ENCODE results near the gene CDYL.
A peak's percentile ranks its signal among the peaks of the same experiment; 100 is the strongest.

CDYL gene

GRCh38 chr6:4936681-4937041, 160.5 kb downstream of the CDYL start:
- Histone ChIP-seq H3K4me3 (ENCODE audit: low read depth, low read length) (no peak overlapping the region), H3K9me3 (no peaks in the 10 kb centered on the region; the same call in 1 of the 2 replicates), H3K4me1 (peaks cover 4% of the 10 kb centered on the region), H3K36me3 (peaks cover 6% of the 10 kb centered on the region; the same call in 1 of the 2 replicates), H3K27me3 (no peaks in the 10 kb centered on the region)
- no peak for DNase-seq
- peak; percentile 71 for TF ChIP-seq CTCF (IDR thresholded peaks at IDR 0.05; ENCODE audit: low read depth, low read length)

- DNase-seq: no peak
- no peak for TF ChIP-seq CTCF (IDR thresholded peaks at IDR 0.05; ENCODE audit: low read depth, low read length)
- no peaks in the 10 kb centered on the region; the same call in 1 of the 2 replicates for H3K9me3 ChIP-seq
- no peaks in the 10 kb centered on the region for H3K27me3 ChIP-seq
- peaks cover 4% of the 10 kb centered on the region for H3K4me1 ChIP-seq
- peaks cover 6% of the 10 kb centered on the region; the same call in 1 of the 2 replicates for H3K36me3 ChIP-seq
- H3K4me3 ChIP-seq (ENCODE audit: low read depth, low read length): no peak overlapping the region
These were observed 161.2 kb downstream of the CDYL start for GRCh38 chr6:4937414-4937813.

GRCh38 chr6:4939241-4939640, 163.0 kb downstream of the CDYL start:
- H3K27me3 ChIP-seq: no peaks in the 10 kb centered on the region
- no peak overlapping the region for H3K4me3 ChIP-seq (ENCODE audit: low read depth, low read length)
- H3K9me3 ChIP-seq: no peaks in the 10 kb centered on the region; the same call in 1 of the 2 replicates
- no peak for DNase-seq
- TF ChIP-seq CTCF (IDR thresholded peaks at IDR 0.05; ENCODE audit: low read depth, low read length): no peak
- peaks cover 4% of the 10 kb centered on the region for H3K4me1 ChIP-seq
- peaks cover 9% of the 10 kb centered on the region for H3K36me3 ChIP-seq

- Histone ChIP-seq H3K27me3 (no peaks in the 10 kb centered on the region), H3K4me1 (peaks cover 4% of the 10 kb centered on the region), H3K36me3 (peaks cover 10% of the 10 kb centered on the region), H3K4me3 (ENCODE audit: low read depth, low read length) (no peak overlapping the region), H3K9me3 (no peaks in the 10 kb centered on the region; the same call in 1 of the 2 replicates)
- no peak for TF ChIP-seq CTCF (IDR thresholded peaks at IDR 0.05; ENCODE audit: low read depth, low read length)
- no peak for DNase-seq
These were observed 164.2 kb downstream of the CDYL start for GRCh38 chr6:4940416-4940815.

GRCh38 chr6:4941782-4942672, 165.8 kb downstream of the CDYL start:
- TF ChIP-seq CTCF (IDR thresholded peaks at IDR 0.05; ENCODE audit: low read depth, low read length): no peak
- Histone ChIP-seq H3K9me3 (no peaks in the 10 kb centered on the region; the same call in 1 of the 2 replicates), H3K27me3 (no peaks in the 10 kb centered on the region), H3K4me1 (peaks cover 4% of the 10 kb centered on the region), H3K36me3 (peaks cover 18% of the 10 kb centered on the region), H3K4me3 (ENCODE audit: low read depth, low read length) (no peak overlapping the region)
- DNase-seq: no peak

- H3K4me3 ChIP-seq (ENCODE audit: low read depth, low read length): no peak overlapping the region
- H3K4me1 ChIP-seq: peaks cover 4% of the 10 kb centered on the region
- no peak for TF ChIP-seq CTCF (IDR thresholded peaks at IDR 0.05; ENCODE audit: low read depth, low read length)
- no peaks in the 10 kb centered on the region; the same call in 1 of the 2 replicates for H3K9me3 ChIP-seq
- DNase-seq: no peak
- peaks cover 21% of the 10 kb centered on the region for H3K36me3 ChIP-seq
- H3K27me3 ChIP-seq: no peaks in the 10 kb centered on the region
These were observed 166.4 kb downstream of the CDYL start for GRCh38 chr6:4942673-4943009.

Measured in BE2C (cell line).